Fibroblast of the aortic adventitia (primary cell): ENCODE measurements around the gene KXD1. TPM values are rescaled to one million over a fixed set of nuclear protein-coding genes. Genes with fewer than 3 reads are reported as not detected.
"Not testable (repeated sequence)": the region's sequence is repeated elsewhere in the genome, so short reads cannot be mapped to it uniquely, and the experiment has no call there.

Experiments used
- DNase-seq: peaks from one replicate; pipeline ENCODE4 v3.0.0-alpha.2; 2010; ENCODE audit warnings: low read depth
- H3K4me3 ChIP-seq: 2 replicates; pipeline ENCODE4 v1.5.1; 2011; ENCODE audit warnings: low read depth, mild to moderate bottlenecking, control low read depth, low read length, moderate library complexity
- total RNA-seq: library from RNA; depleted of rRNA; stranded (reverse); fragments of >200 nt; gene quantifications from 2 replicates; pipeline ENCODE4 v1.2.3, GENCODE V29; 2012; ENCODE audit warnings: low replicate concordance
- TF ChIP-seq, protein P1 (sequence below): IDR thresholded peaks from 2 replicates; pipeline ENCODE4 v1.5.1; 2011; ENCODE audit warnings: mild to moderate bottlenecking, low read length, control low read depth, inconsistent platforms; ENCODE audit not compliant: insufficient read depth

KXD1 gene
- total RNA-seq, 1 donor: 109 TPM

DNA sequence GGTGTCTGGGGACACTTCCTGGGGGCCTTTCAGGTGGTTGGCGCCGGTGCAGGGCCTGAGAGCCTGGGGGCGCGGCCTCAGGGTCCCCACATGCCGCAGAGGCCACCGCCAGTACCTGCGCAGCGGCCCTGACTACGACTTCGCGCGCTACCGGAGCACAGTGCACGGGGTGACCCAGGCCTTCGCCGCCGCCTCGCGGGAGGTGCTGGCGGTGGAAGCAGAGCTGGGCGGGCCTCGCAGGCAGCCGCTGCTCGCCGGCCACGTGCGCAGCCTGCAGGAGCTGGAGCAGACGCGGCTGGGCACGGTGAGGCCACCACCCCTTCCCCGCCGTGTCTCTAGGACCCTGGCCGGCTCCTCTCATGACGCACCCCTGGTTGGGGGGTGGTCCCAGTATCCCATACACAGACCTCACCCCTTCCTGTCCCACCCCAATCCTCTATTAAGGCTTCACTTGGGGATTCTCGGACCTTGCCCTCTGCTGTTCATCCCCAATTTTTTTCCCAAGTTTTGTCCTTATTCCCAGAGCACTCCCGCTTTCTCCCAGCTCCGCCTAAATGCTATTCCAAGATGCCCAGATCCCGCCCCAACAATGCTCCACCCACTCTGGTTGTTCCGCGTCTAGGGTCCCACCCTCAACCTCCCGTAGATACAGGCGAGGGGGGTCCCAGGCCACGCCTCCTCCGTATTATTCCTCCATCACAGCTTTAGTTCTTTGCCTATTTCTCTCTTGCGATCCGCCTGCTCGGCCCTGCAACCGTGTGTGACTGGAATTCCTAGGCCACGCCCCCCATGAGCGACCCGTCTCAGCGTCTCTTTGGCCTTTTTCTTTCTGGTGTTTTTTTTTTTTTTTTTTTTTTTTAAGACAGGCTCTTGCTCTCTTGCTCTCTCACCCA, 32.0 kb downstream of the KXD1 start:
- DNase-seq: peak; percentile 45
- TF ChIP-seq, protein P1, sequence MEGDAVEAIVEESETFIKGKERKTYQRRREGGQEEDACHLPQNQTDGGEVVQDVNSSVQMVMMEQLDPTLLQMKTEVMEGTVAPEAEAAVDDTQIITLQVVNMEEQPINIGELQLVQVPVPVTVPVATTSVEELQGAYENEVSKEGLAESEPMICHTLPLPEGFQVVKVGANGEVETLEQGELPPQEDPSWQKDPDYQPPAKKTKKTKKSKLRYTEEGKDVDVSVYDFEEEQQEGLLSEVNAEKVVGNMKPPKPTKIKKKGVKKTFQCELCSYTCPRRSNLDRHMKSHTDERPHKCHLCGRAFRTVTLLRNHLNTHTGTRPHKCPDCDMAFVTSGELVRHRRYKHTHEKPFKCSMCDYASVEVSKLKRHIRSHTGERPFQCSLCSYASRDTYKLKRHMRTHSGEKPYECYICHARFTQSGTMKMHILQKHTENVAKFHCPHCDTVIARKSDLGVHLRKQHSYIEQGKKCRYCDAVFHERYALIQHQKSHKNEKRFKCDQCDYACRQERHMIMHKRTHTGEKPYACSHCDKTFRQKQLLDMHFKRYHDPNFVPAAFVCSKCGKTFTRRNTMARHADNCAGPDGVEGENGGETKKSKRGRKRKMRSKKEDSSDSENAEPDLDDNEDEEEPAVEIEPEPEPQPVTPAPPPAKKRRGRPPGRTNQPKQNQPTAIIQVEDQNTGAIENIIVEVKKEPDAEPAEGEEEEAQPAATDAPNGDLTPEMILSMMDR: no peak
- H3K4me3 ChIP-seq: peak overlapping the region; percentile 72

DNA sequence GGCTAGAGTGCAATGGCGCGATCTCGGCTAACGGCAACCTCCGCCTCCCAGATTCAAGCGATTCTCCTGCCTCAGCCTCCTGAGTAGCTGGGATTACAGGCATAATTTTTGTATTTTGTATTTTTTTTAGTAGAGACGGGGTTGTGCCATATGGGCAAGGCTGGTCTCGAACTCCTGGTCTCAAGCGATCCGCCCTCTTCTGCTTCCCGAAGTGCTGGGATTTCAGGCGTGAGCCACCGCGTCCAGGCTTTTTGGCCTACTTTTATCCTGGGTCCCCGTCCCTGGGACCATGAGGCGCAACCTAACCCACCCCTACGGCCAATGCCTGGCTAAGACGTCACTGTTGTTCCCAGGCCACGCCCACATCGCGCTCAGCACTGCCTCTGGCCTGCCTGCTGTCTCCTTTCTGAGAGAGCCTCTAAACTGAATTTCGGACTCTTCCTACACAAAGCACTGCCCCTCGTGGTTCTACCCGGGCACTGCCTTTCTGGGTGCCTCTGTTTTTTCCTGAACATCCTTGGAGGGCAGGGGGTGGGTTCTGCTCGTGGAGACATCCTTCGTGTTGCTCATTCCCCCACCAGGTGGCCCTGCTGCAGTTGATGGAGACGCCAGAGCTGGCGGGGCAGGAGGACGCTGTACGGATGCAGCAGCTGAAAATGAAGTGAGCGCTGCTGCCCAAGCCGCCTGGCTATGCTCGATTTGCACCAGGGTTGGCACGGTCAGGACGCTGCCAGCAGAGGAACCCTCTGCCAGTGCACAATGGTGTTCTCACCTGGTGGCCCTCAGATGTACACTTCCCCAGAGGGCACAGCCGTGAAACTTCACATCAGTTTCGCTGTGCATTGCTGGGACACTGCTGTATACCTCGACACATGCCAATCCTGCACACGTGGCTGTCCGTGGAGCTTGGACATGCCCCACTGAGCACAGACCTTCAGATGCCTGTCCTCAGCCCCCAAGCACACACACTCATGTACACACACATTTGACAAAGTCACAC, 32.9 kb downstream of the KXD1 start:
- no peak for DNase-seq
- H3K4me3 ChIP-seq: no peak overlapping the region

DNA sequence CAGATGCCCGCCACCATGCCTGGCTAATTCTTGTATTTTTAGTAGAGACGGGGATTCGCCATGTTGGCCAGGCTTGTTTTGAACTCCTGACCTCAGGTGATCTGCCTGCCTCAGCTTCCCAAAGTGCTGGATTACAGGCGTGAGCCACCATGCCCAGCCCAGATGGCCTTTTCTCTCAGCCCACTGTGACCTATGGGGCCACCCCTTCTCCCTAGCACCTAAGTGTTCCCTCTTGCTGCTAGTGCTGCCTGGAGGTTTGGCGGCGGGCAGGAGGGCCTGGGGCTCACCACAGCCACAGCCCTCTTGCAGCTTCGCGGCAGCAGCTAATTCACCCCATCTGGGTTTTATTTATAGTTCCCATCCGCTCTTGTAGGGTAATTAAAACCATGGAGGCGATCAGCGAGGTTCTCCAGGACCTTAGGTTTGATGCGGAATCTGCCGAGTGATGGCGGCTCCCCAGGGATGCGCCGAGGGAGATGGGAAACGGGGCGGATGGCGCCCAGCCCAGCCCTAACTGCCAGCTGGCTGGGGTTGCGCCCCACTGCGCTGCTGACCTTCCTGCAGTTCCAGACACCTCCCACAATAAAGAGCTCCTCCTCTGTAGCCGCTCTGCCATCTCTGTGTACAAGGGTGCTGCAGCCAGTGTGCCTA, 34.2 kb downstream of the KXD1 start:
- TF ChIP-seq, protein P1: no peak
- no peak overlapping the region for H3K4me3 ChIP-seq
- no peak for DNase-seq

More for the DNA sequence above, 32.9 kb downstream of the KXD1 start:
- TF ChIP-seq, protein P1: no peak

DNA sequence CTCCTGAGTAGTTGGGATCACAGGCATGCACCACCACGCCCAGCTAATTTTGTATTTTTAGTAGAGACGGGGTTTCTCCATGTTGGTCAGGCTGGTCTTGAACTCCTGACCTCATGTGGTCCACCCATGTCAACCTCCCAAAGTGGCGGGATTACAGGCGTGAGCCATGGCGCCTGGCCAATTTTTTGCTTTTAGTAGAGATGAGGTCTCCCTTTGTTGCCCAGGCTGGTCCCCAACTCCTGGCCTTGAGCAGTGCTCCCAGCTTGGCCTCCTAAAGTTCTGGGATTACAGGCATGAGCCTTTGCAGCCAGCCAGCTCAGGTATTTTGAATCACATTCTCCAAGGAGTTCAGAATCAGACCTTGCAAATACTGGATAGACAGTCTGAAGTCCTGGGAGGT, 35.1 kb downstream of the KXD1 start:
- H3K4me3 ChIP-seq, DNase-seq: not testable (repeated sequence)

DNA sequence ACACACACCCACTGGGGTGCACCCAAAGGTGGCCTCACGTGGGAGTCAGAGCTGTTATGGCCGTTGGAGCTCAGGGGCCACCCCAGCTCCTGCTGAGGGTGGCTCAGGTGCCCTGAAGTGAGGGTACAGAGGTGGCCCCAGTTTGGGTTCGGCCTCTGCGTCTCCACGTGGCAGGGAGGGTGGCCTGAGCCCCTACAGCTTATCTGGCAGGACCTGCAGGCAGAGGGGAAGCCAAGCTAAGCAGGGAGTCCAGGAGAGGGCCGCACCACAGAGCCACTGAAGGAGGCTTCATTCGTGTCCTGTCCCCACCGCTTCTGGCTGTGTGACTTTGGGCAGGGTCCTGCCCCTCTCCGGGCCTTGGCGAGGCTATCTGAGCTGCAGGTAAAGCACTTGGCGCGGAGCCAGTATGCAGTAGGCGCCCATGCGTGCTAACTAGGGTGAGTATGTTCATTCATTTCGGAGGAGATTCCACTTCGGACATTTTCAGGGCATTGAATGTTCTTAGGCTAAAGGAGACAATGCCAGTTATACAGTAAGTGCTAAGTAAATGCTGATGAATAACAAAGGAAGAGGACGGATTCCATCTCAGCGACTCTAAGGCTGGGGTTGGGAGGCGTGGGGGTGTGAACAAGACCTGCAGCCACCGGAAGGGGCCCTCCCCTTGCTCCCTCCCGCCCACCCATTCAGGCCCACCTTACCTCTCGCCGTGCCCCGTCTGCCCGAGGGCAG, 35.9 kb downstream of the KXD1 start:
- TF ChIP-seq, protein P1: no peak
- no peak overlapping the region for H3K4me3 ChIP-seq
- DNase-seq: no peak

DNA sequence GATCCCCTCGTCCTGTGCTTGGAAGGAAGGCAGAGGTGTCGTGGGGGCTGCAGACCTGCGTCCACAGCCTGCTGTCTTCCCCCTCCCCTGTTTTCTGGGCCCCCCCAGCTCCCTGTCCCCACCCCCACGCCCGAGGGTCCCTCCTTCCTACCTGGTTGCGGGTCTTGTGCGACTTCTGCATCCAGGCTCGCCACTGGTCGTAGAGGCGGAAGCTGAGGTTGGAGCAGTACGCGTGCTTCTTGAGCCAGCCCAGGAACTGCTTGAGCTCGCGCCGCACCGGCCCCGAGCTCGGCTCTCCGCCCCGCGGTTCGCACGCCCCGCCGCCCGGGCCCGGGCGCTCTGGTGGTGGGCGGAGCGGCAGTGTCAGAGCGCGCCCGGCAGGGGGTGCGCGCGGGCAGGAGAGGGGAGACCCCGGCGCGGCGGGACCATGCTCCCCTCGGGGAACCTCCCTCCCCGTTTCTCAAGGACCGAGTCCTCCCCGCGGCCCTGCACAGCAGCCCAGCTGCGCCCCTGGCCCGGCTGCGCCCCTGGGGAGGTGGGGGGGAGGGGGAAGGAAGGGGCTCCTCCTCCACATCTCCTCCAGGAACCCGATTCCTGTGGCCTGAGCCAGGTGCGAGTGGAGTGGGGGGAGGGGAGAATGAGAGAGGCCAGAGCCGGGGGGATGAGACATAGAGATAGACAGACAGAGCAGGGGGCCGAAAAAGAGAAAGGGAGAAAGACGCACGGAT, 36.6 kb downstream of the KXD1 start:
- H3K4me3 ChIP-seq: peak overlapping the region; percentile 53
- TF ChIP-seq, protein P1: peak; percentile 67
- peak; percentile 66 for DNase-seq
